IgD-negative memory B cell (primary cell): ENCODE results near the gene ISG15. TPM values are rescaled to one million over a fixed set of nuclear protein-coding genes. Genes with fewer than 3 reads are reported as not detected.
"Not testable (repeated sequence)": the region's sequence is repeated elsewhere in the genome, so short reads cannot be mapped to it uniquely, and the experiment has no call there.

Experiments
- H3K27ac Mint-ChIP-seq, 3 donors: one replicate each; pipeline ENCODE4 v1.8.0; 2020 to 2022; ENCODE audit warnings: mild to moderate bottlenecking in 3 of 3, mixed read lengths in 3 of 3, moderate library complexity in 1 of 3
- H3K27me3 Mint-ChIP-seq: one replicate; pipeline ENCODE4 v1.8.0; 2021; ENCODE audit warnings: mixed read lengths
- H3K36me3 Mint-ChIP-seq: one replicate; pipeline ENCODE4 v1.8.0; 2020; ENCODE audit warnings: mild to moderate bottlenecking, mixed read lengths
- H3K4me1 Mint-ChIP-seq, 3 donors: one replicate each; pipeline ENCODE4 v1.8.0; 2020 to 2022; ENCODE audit warnings: mixed read lengths in 3 of 3, mild to moderate bottlenecking in 1 of 3
- H3K4me3 Mint-ChIP-seq, 4 donors: one replicate each; pipeline ENCODE4 v1.8.0; 2020 to 2022; ENCODE audit warnings: mild to moderate bottlenecking in 4 of 4, mixed read lengths in 4 of 4, moderate library complexity in 3 of 4
- H3K9me3 Mint-ChIP-seq, 3 donors: one replicate each; pipeline ENCODE4 v1.8.0; 2020 to 2021; ENCODE audit warnings: mixed read lengths in 3 of 3, mild to moderate bottlenecking in 1 of 3
- polyA plus RNA-seq: library from polyadenylated mRNA; unstranded; fragments of 300-500 nt; fragmentation: Illumina TruSeq; gene quantifications from one replicate; pipeline ENCODE4 v1.2.3, GENCODE V29; 2021

The ISG15 gene
- polyA plus RNA-seq, 1 donor from 2014 or later, result 191 TPM

DNA sequence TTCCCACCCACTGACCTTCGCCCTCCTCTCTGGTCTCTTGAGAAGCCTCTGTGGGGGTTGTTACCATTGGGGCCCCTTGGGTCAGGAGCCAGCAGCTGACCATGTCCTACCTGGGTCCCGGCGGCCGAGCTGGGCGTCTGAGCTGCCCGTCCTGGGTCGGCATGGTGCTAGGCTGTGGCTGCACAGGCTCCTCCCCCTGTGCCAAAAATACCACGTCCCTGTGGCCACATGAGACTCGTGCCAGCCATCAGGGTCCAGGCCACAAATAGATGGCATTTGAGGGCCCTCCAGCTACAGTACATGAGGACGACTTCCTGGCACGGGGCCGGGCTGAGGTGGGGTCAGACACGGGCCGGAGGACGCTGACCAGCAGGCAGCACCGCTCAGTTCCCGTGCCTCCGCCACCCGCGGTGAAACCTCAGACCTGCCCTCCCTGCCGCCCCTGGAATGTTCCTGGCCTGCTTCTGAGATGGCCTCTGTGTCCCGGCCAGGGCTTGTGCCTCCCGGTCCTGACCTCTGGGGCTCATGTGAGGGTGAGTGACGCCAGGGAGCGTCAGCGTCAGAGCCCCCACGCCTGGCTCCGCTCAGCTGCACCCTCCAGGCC, 31.2 kb upstream of the ISG15 start, which contains the start of gene PERM1:
Gene PERM1 (minus strand): TSS at position 139 of the 604 bp plus-strand sequence. CDS start 1,064 bp downstream, outside the sequence.
- no peaks in the 10 kb centered on the region for H3K9me3 Mint-ChIP-seq
- no peak within 1 kb of the TSS for H3K27ac Mint-ChIP-seq
- peaks cover 17% of the 10 kb centered on the region for H3K27me3 Mint-ChIP-seq
- H3K36me3 Mint-ChIP-seq, result no peaks in the 10 kb centered on the region
- H3K4me3 Mint-ChIP-seq, result no peak within 1 kb of the TSS
- H3K4me1 Mint-ChIP-seq, result no peaks in the 10 kb centered on the region

DNA sequence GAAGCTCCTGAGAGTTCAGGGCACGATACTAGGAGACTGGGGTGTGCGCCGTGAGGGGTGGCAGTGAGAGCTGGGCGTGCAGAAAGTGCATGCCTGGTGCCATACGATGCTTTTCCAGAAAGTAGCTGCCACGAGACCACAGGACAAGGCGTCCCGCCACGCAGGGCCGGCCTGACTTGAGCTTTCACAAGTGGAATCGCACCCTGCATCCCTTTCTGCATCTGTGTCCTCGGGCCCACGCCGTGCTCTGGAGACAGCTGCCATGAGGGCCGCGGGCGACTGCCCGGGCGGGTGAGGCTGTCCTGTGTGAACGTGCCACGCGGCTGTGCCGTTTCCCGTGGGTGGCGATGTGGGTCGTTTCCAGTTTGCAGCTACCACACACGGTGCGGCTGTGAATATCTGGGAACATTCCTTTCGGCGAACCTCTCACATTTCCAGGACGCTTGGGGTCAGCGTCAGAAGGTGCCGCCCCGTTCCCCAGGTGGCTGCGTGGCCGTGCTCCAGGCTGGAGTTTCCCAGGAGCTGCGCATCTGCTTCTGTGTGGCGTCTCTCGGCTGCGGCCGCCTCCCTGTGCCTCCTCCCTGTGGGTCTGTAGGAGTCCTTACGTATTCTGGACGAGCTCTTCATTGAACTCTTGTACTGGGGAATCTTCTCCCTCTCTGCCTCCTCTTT, 30.4 kb upstream of the ISG15 start:
- no peaks in the 10 kb centered on the region for H3K4me1 Mint-ChIP-seq
- H3K27ac Mint-ChIP-seq, result no peak overlapping the region
- no peaks in the 10 kb centered on the region for H3K36me3 Mint-ChIP-seq
- H3K4me3 Mint-ChIP-seq, result no peak overlapping the region
- H3K9me3 Mint-ChIP-seq, result no peaks in the 10 kb centered on the region
- H3K27me3 Mint-ChIP-seq, result peaks cover 17% of the 10 kb centered on the region

DNA sequence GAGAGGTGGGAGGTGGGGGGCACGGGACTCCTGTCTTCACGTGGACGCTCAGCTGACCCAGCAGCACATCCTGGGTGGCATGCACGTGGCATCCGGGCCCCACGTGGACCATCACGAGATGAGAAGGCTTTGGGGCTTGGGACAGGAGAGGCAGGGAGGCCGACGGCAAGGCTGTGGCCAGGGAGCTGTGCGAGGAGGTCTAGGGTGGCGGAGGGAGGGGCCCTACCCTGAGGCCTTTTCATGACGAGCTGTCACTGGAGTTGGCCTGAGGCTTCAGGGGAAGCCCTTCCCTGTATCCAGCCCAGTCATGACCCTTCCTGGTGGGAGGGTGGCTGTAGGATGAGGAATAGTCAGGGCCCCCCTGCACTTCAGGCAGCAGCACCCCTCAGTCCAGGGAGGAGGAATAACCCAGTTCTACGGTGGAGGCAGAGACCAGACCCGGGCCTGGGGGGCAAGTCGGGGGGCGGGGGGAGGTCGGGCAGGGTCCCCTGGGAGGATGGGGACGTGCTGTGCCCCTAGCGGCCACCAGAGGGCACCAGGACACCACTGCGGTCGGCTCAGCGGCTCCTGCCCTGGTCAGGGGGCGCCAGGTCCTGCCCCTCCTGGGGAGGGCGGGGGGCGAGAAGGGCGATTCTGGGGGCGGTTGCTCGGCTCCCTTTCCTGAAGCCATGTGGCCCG, 29.4 kb upstream of the ISG15 start:
- no peaks in the 10 kb centered on the region for H3K4me1 Mint-ChIP-seq
- H3K9me3 Mint-ChIP-seq, result no peaks in the 10 kb centered on the region
- no peak overlapping the region for H3K4me3 Mint-ChIP-seq
- peaks cover 22% of the 10 kb centered on the region for H3K27me3 Mint-ChIP-seq
- H3K36me3 Mint-ChIP-seq, result peaks cover 2% of the 10 kb centered on the region
- no peak overlapping the region for H3K27ac Mint-ChIP-seq

DNA sequence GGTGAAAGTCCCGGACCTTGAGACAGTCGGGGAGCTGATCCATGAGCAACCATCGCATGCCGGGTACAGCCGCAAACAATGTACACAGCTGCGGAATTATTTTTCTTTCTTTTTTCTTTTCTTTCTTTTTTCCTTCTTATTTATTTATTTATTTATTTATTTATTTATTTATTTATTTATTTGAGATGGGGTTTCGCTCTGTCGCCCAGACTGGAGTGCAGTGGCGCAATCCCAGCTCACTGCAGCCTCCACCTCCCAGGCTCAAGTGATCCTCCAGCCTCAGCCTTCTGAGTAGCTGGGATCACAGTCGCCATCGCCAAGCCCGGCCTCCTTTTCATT, 28.9 kb upstream of the ISG15 start:
- Mint-ChIP-seq H3K36me3 (peaks cover 2% of the 10 kb centered on the region), H3K9me3 (no peaks in the 10 kb centered on the region), H3K4me1 (peaks cover 0 to under 1% (median 0%) of the 10 kb centered on the region in 3 donors), H3K4me3 (no peak overlapping the region), H3K27me3 (peaks cover 24% of the 10 kb centered on the region), H3K27ac (no peak overlapping the region)

DNA sequence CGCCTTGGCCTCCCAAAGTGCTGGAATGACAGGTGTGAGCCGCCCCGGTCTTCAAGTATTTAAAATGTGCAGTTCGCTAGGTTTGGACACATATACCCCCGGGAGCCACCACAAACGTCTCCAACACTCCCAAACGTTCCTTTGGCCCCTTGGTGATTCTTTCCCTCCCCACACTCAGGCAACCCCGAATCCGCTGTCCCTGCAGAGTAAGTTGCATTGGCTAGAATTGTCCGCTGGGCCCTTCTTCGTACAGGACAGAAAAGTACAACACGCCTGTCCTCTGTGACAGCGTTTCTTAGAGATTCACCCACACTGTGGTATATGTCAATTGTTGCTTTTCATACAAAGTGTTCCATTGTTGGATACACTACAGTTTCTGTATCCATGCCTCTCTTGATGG, 28.2 kb upstream of the ISG15 start:
- H3K36me3 Mint-ChIP-seq, result peaks cover 2% of the 10 kb centered on the region
- H3K27ac Mint-ChIP-seq, result no peak overlapping the region
- peaks cover 27% of the 10 kb centered on the region for H3K27me3 Mint-ChIP-seq
- H3K9me3 Mint-ChIP-seq, result no peaks in the 10 kb centered on the region
- peak overlapping the region in 1 of 4 donors; percentile 17 for H3K4me3 Mint-ChIP-seq
- H3K4me1 Mint-ChIP-seq, result peaks cover 0 to 4% (median 0%) of the 10 kb centered on the region in 3 donors

DNA sequence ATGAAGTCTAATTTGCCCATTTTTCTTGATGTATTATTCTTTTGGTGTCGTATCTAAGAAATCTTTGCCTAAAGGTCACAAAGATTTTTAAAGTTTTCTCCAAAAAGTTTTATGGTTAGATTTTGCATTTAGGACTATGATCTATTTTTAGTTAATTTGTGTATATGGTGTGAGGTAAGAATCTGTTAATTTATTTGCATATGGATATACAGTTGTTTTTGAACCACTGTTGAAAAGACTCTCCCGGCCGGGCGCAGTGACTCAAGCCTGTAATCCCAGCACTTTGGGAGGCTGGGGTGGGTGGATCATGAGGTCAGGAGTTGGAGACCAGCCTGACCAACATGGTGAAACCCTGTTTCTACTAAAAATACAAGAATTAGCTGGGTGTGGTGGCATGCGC, 25.2 kb upstream of the ISG15 start:
- H3K27me3 Mint-ChIP-seq, result peaks cover 43% of the 10 kb centered on the region
- peak overlapping the region in 1 of 3 donors; percentile 3 for H3K27ac Mint-ChIP-seq
- not testable (repeated sequence) for H3K4me1 Mint-ChIP-seq, H3K4me3 Mint-ChIP-seq, H3K9me3 Mint-ChIP-seq, H3K36me3 Mint-ChIP-seq

DNA sequence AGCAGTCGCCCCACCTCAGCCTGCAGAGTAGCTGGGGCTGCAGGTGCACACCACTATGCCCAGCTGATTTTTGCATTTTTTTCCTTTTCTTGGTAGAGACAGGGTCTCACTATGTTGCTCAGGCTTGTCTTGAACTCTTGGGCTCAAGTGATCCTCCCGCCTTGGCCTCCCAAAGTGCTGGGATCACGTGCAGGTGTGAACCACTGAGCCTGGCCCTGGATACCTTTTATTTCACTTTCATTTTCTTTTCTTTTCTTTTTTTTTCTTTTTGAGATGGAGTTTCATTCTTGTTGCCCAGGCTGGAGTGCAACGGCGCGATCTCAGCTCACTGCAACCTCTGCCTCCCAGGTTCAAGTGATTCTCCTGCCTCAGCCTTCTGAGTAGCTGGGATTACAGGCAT, 22.0 kb upstream of the ISG15 start:
- Mint-ChIP-seq H3K27ac (peak overlapping the region in 2 of 3 donors; percentile 18 to 59), H3K27me3 (peaks cover 47% of the 10 kb centered on the region)

DNA sequence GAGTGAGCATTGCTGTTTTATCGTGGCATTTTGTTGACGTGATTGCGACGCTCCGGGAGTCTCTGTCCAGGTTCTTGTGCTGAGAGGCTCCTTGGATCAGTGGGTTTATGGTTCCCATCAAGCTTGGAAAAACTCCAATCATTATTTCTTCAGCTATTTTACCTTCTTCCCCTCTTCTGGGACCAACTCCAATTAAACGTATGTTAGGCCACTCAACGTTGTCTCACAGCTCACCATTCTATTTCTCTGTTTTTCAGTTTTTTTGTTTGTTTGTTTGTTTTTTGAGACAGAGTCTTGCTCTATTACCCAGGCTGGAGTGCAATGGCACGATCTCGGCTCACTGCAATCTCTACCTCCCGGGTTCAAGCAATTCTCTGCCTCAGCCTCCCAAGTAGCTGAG, 21.4 kb upstream of the ISG15 start:
- H3K36me3 Mint-ChIP-seq, result peaks cover 2% of the 10 kb centered on the region
- no peak overlapping the region for H3K27ac Mint-ChIP-seq
- peaks cover 45% of the 10 kb centered on the region for H3K27me3 Mint-ChIP-seq
- peaks cover 2 to 12% (median 4%) of the 10 kb centered on the region in 3 donors for H3K9me3 Mint-ChIP-seq
- no peak overlapping the region for H3K4me3 Mint-ChIP-seq
- H3K4me1 Mint-ChIP-seq, result peaks cover under 1 to 6% (median 4%) of the 10 kb centered on the region in 3 donors

More for the DNA sequence above, 22.0 kb upstream of the ISG15 start:
- not testable (repeated sequence) for H3K4me1 Mint-ChIP-seq, H3K36me3 Mint-ChIP-seq
- Mint-ChIP-seq H3K4me3 (peak overlapping the region in 1 of 4 donors; percentile 2), H3K9me3 (peaks cover 2 to 12% (median 4%) of the 10 kb centered on the region in 3 donors)

DNA sequence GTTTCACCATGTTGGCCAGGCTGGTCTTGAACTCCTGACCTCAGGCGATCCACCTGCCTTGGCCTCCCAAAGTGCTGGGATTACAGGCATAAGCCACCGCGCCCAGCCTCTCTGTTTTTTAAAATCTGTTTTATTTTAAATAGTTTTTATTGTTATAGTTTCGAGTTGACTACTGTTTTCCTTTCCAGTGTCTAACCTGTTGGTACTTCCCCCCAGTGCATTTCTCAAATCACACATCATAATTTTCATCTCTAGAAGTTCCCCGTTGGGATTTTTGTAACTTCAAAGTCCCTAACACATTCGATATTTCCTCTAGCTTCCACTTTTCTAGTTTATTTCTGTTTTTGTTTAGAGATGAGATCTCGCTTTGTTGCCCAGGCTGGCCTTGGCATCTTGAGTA, 20.9 kb upstream of the ISG15 start:
- Mint-ChIP-seq H3K4me1 (peaks cover 1 to 6% (median 4%) of the 10 kb centered on the region in 3 donors), H3K27ac (no peak overlapping the region), H3K9me3 (peaks cover 2 to 12% (median 4%) of the 10 kb centered on the region in 3 donors), H3K36me3 (peaks cover 2% of the 10 kb centered on the region), H3K4me3 (peak overlapping the region in 1 of 4 donors; percentile 33), H3K27me3 (peaks cover 49% of the 10 kb centered on the region)

DNA sequence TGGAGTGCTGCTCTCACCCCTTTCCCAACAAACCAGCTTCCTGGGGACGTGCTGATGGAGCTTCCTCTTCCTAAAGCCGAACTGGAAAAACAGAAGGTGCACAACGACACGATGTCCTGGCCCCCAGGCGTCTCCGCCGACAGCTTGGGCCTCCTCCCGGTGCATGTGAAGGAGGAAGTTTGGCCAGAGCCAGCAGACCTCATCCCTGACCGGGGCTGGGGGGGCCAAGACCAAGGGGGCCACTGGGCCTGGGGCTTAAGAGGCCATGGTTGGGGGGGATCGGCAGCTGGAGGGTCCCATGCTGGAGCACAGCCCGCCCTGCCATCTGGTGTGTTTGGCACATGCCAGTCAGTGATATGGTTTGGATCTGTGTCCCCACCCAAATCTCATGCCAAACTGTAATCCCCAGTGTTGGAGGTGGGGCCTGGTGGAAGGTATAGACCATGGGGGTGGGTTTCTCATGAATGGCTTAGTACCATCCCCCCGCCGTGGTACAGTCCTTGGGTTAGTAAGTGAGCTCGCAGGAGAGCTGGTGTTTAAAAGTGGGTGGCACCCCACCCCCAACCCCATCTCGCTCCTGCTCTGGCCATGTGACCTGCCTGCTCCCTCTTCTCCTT, 19.8 kb upstream of the ISG15 start:
- peaks cover 1 to 6% (median 4%) of the 10 kb centered on the region in 3 donors for H3K4me1 Mint-ChIP-seq
- H3K4me3 Mint-ChIP-seq, result no peak overlapping the region
- H3K27ac Mint-ChIP-seq, result peak overlapping the region in 1 of 3 donors; percentile 67
- H3K36me3 Mint-ChIP-seq, result peaks cover 2% of the 10 kb centered on the region
- H3K9me3 Mint-ChIP-seq, result peaks cover 2 to 12% (median 4%) of the 10 kb centered on the region in 3 donors
- H3K27me3 Mint-ChIP-seq, result peaks cover 51% of the 10 kb centered on the region

DNA sequence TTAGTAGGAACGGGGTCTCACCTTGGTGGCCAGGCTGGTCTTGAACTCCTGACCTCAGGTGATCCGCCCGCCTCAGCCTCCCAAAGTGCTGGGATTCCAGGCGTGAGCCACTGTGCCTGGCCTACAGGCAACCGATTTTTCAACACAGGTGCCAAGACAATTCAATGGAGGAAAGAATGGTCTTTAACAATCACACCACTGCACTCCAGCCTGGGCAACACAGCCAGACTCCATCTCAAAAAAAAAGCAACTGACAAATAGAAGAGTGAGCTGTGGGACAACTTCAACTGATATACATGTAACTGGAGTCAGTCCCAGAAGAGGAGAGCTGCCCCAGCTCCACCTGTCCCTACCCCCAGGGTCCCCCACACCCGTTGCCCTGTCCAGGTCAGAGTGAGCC, 18.8 kb upstream of the ISG15 start:
- not testable (repeated sequence) for H3K36me3 Mint-ChIP-seq, H3K4me1 Mint-ChIP-seq
- Mint-ChIP-seq H3K27ac (peak overlapping the region in 1 of 3 donors; percentile 74), H3K27me3 (peaks cover 45% of the 10 kb centered on the region), H3K9me3 (peaks cover 2 to 12% (median 4%) of the 10 kb centered on the region in 3 donors), H3K4me3 (peak overlapping the region in 1 of 4 donors; percentile 35)

DNA sequence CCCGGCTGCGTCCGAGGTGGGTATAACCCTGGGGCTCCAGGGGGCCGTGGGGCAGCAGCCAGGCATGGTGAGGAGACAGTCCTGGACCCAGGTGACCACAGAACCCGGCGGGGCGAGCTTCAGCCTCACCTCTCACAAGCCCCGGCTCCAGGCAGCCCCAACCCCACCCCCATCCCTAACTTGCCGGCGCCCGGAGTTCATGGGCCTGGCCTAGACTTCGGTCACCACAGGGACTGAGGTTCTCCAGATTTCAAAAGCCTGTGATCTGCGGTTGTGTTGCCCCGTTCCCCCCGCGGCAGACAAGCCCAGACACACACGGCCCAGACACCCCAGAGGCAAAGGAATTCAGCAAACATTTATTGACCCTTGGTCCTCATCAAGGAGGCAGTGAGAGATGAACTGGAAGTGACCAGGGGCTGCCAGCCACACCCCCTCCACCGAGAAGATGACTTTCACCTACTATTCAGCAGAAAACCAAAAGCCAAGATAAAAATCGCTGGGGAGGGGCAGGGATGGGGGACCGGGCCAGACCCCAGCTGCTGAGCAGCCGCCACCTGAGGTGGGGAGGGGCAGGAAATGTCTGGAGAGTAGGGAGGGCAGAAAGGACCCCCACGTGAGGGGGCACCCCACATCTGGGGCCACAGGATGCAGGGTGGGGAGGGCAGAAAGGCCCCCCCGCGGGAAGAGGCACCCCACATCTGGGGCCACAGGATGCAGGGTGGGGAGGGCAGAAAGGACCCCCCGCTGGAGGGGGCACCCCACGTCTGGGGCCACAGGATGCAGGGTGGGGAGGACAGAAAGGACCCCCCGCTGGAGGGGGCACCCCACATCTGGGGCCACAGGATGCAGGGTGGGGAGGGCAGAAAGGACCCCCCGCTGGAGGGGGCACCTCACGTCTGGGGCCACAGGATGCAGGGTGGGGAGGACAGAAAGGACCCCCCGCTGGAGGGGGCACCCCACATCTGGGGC, 17.3 kb upstream of the ISG15 start:
- Mint-ChIP-seq H3K27me3 (peaks cover 39% of the 10 kb centered on the region), H3K9me3 (peaks cover 2 to 12% (median 4%) of the 10 kb centered on the region in 3 donors), H3K36me3 (no peaks in the 10 kb centered on the region), H3K4me3 (peak overlapping the region in 1 of 4 donors; percentile 35), H3K27ac (peak overlapping the region in 1 of 3 donors; percentile 74), H3K4me1 (peaks cover 0 to 8% (median 1%) of the 10 kb centered on the region in 3 donors)

DNA sequence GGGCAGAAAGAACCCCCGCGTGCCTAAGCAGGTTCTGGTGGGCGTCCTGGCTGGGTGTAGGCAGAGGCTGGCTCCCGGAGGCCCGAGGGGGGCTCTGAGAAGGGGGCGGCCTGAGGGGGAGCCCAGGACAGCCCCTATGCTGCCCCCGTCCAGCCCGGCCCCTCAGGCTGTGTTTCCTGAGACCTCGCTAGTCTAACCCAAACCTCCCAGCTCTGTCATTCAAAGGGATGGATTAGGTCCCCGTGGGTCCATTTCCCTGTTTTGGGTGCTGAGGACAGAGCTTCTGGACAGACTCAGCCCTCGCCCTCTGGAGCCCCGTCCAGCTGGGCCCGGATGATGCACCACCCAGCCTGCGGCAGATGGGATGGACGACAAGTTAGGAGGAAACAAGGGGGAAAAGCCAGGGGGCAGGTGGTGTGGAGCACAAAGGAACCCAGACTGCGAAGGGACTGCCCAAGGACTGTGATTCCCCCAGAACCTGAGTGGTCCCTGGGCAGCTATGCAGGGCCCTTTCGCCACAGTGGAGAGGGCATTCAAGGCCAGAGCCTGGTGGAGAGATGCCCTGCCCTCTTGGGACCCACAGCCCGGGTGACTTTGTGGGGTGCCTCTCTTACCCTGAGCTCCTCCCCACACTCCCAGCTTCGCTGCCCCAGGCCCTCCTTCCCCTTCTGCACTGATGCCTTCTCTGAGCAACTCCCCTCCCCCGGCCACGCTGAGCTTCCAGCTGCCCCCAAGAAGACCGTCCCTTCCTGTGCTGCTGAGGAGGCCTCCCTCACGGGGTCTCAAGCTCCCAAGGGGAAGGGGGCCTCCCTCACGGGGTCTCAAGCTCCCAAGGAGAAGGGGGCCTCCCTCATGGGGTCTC, 16.2 kb upstream of the ISG15 start:
- Mint-ChIP-seq H3K9me3 (peaks cover under 1 to 6% (median 2%) of the 10 kb centered on the region in 3 donors), H3K27me3 (peaks cover 34% of the 10 kb centered on the region), H3K4me1 (peaks cover 0 to 8% (median 2%) of the 10 kb centered on the region in 3 donors), H3K27ac (no peak overlapping the region), H3K4me3 (peak overlapping the region in 1 of 4 donors; percentile 32), H3K36me3 (no peaks in the 10 kb centered on the region)
